ENCODE results near the gene WDR46.

Gene WDR46

GRCh38 chr6:33313709-33314514 is 24.9 kb upstream of the WDR46 start, which contains the start of gene TAPBP:
TAPBP (minus strand) TSS chr6:33314078; CDS start chr6:33314041, 37 bp downstream.
- no peak for DNase-seq (ENCODE audit: low read depth in 2 of 2)

GRCh38 chr6:33313105-33313708 is 24.2 kb upstream of the WDR46 start:
- no peak for DNase-seq (ENCODE audit: low read depth in 2 of 2)

- no peak for DNase-seq (ENCODE audit: low read depth in 2 of 2)
Observed at GRCh38 chr6:33312361-33313104, 23.5 kb upstream of the WDR46 start.

GRCh38 chr6:33306356-33306755 is 17.3 kb upstream of the WDR46 start:
- no peak for DNase-seq (ENCODE audit: low read depth in 2 of 2)

GRCh38 chr6:33305052-33305451 is 16.0 kb upstream of the WDR46 start:
- DNase-seq (ENCODE audit: low read depth in 2 of 2): no peak

GRCh38 chr6:33304216-33304615 is 15.2 kb upstream of the WDR46 start:
- no peak for DNase-seq (ENCODE audit: low read depth in 2 of 2)

- DNase-seq (ENCODE audit: low read depth in 2 of 2): no peak
Observed at GRCh38 chr6:33301877-33302276, 12.8 kb upstream of the WDR46 start.

GRCh38 chr6:33299237-33299944 is 10.4 kb upstream of the WDR46 start:
- DNase-seq (ENCODE audit: low read depth in 2 of 2): peak; percentile 82 to 85

- DNase-seq (ENCODE audit: low read depth in 2 of 2): no peak
Observed at GRCh38 chr6:33298773-33299236, 9.8 kb upstream of the WDR46 start, which contains the start of gene RGL2. RGL2 (minus strand) TSS chr6:33298942; CDS start chr6:33298610, 332 bp downstream.

GRCh38 chr6:33297956-33298772 is 9.1 kb upstream of the WDR46 start:
- peak in 1 of 2 experiments; percentile 40 for DNase-seq (ENCODE audit: low read depth in 2 of 2)

GRCh38 chr6:33297406-33297955 is 8.4 kb upstream of the WDR46 start:
- no peak for DNase-seq (ENCODE audit: low read depth in 2 of 2)

- no peak for DNase-seq (ENCODE audit: low read depth in 2 of 2)
Observed at GRCh38 chr6:33296797-33297405, 7.9 kb upstream of the WDR46 start.

GRCh38 chr6:33295621-33296369 is 6.8 kb upstream of the WDR46 start:
- no peak for DNase-seq (ENCODE audit: low read depth in 2 of 2)

- DNase-seq (ENCODE audit: low read depth in 2 of 2): no peak
Observed at GRCh38 chr6:33294086-33294823, 5.2 kb upstream of the WDR46 start.

GRCh38 chr6:33292996-33293682 is 4.1 kb upstream of the WDR46 start:
- DNase-seq (ENCODE audit: low read depth in 2 of 2): no peak

- DNase-seq (ENCODE audit: low read depth in 2 of 2): no peak
Observed at GRCh38 chr6:33290459-33290858, 1.4 kb upstream of the WDR46 start.

- DNase-seq (ENCODE audit: low read depth in 2 of 2): no peak
Observed at GRCh38 chr6:33289784-33290315, 811 bp upstream of the WDR46 start.

Measured in fibroblast of skin of left quadriceps (primary cell).